Stimulated activated naive CD8-positive, alpha-beta T cell treated with anti-CD3 and anti-CD28 coated beads, Interleukin-15, amount 100 ng/mL, for 72 hours (primary cell): Measurements from ENCODE around the gene CELSR1.

Experiments
- ATAC-seq: fragments of 150-1000 bp; cut with Tn5 transposase; 2 replicates; pipeline ENCODE4 v1.10.0; 2021; ENCODE audit warnings: mild to moderate bottlenecking, moderate library complexity
- DNase-seq, 2 donors: peaks; one replicate each; pipeline ENCODE4 v3.0.0; 2021 to 2022
- H3K27ac Mint-ChIP-seq, 2 donors: one replicate each; pipeline ENCODE4 v1.8.0; 2022; ENCODE audit warnings: mild to moderate bottlenecking in 2 of 2, mixed read lengths in 2 of 2, moderate library complexity in 2 of 2
- H3K27me3 Mint-ChIP-seq: one replicate; pipeline ENCODE4 v1.8.0; 2022; ENCODE audit warnings: mixed read lengths
- H3K4me1 Mint-ChIP-seq: one replicate; pipeline ENCODE4 v1.8.0; 2022; ENCODE audit warnings: mild to moderate bottlenecking, mixed read lengths
- H3K4me3 Mint-ChIP-seq, 2 donors: one replicate each; pipeline ENCODE4 v1.8.0; 2022; ENCODE audit warnings: mild to moderate bottlenecking in 2 of 2, mixed read lengths in 2 of 2, moderate library complexity in 1 of 2
- H3K9me3 Mint-ChIP-seq, 2 donors: one replicate each; pipeline ENCODE4 v1.8.0; 2022; ENCODE audit warnings: mixed read lengths in 2 of 2

The CELSR1 gene

GRCh38 chr22:46537225-46537945, at the start of gene CELSR1:
CELSR1 (minus strand) TSS chr22:46537620; CDS start chr22:46537170, 450 bp downstream.
- Mint-ChIP-seq H3K9me3 (no peaks in the 10 kb centered on the region), H3K4me3 (peak within 1 kb of the TSS in 1 of 2 donors; percentile 74), H3K27me3 (peaks cover 59% of the 10 kb centered on the region), H3K27ac (no peak within 1 kb of the TSS), H3K4me1 (peaks cover 13% of the 10 kb centered on the region)
- ATAC-seq (peak; percentile 51), DNase-seq (no peak)

- Mint-ChIP-seq H3K4me1 (peaks cover 62% of the 10 kb centered on the region), H3K4me3 (peak overlapping the region; percentile 35 to 78), H3K9me3 (no peaks in the 10 kb centered on the region), H3K27ac (no peak overlapping the region), H3K27me3 (no peaks in the 10 kb centered on the region)
- ATAC-seq = peak; percentile 57
- DNase-seq = no peak
Observed at GRCh38 chr22:46587061-46587460, 49.6 kb upstream of the CELSR1 start.

- Mint-ChIP-seq H3K4me3 (no peak overlapping the region), H3K27ac (no peak overlapping the region), H3K4me1 (peaks cover 62% of the 10 kb centered on the region), H3K27me3 (no peaks in the 10 kb centered on the region), H3K9me3 (no peaks in the 10 kb centered on the region)
- no peak for ATAC-seq
- no peak for DNase-seq
Observed at GRCh38 chr22:46586531-46587011, 49.2 kb upstream of the CELSR1 start.

GRCh38 chr22:46586123-46586519, 48.7 kb upstream of the CELSR1 start:
- Mint-ChIP-seq H3K4me3 (no peak overlapping the region), H3K4me1 (peaks cover 63% of the 10 kb centered on the region), H3K27ac (no peak overlapping the region)

GRCh38 chr22:46585340-46586122, 48.1 kb upstream of the CELSR1 start:
- DNase-seq (no peak), ATAC-seq (no peak)
- H3K27ac Mint-ChIP-seq = no peak overlapping the region
- no peaks in the 10 kb centered on the region for H3K27me3 Mint-ChIP-seq
- no peak overlapping the region for H3K4me3 Mint-ChIP-seq
- H3K9me3 Mint-ChIP-seq = no peaks in the 10 kb centered on the region
- H3K4me1 Mint-ChIP-seq = peaks cover 60% of the 10 kb centered on the region

More at GRCh38 chr22:46586123-46586519, 48.7 kb upstream of the CELSR1 start:
- DNase-seq (no peak), ATAC-seq (no peak)
- no peaks in the 10 kb centered on the region for H3K27me3 Mint-ChIP-seq
- H3K9me3 Mint-ChIP-seq = no peaks in the 10 kb centered on the region

- Mint-ChIP-seq H3K4me1 (peaks cover 60% of the 10 kb centered on the region), H3K4me3 (no peak overlapping the region)
- no peak for ATAC-seq
Observed at GRCh38 chr22:46584081-46584921, 46.9 kb upstream of the CELSR1 start.

GRCh38 chr22:46583571-46583970, 46.2 kb upstream of the CELSR1 start:
- Mint-ChIP-seq H3K9me3 (no peaks in the 10 kb centered on the region), H3K4me3 (no peak overlapping the region), H3K27me3 (no peaks in the 10 kb centered on the region), H3K4me1 (peaks cover 61% of the 10 kb centered on the region), H3K27ac (no peak overlapping the region)
- DNase-seq (no peak), ATAC-seq (no peak)

More at GRCh38 chr22:46584081-46584921, 46.9 kb upstream of the CELSR1 start:
- no peaks in the 10 kb centered on the region for H3K27me3 Mint-ChIP-seq
- H3K27ac Mint-ChIP-seq = no peak overlapping the region
- no peaks in the 10 kb centered on the region for H3K9me3 Mint-ChIP-seq
- DNase-seq = no peak

- H3K9me3 Mint-ChIP-seq = no peaks in the 10 kb centered on the region
- peak overlapping the region in 1 of 2 donors; percentile 67 for H3K27ac Mint-ChIP-seq
- no peaks in the 10 kb centered on the region for H3K27me3 Mint-ChIP-seq
- no peak for DNase-seq
- ATAC-seq = no peak
- H3K4me3 Mint-ChIP-seq = no peak overlapping the region
- peaks cover 61% of the 10 kb centered on the region for H3K4me1 Mint-ChIP-seq
Observed at GRCh38 chr22:46582281-46582933, 45.0 kb upstream of the CELSR1 start.

GRCh38 chr22:46581538-46582244, 44.3 kb upstream of the CELSR1 start:
- Mint-ChIP-seq H3K27ac (no peak overlapping the region), H3K4me3 (no peak overlapping the region), H3K27me3 (no peaks in the 10 kb centered on the region), H3K4me1 (peaks cover 54% of the 10 kb centered on the region), H3K9me3 (no peaks in the 10 kb centered on the region)
- DNase-seq (no peak), ATAC-seq (no peak)

GRCh38 chr22:46580940-46581537, 43.6 kb upstream of the CELSR1 start:
- Mint-ChIP-seq H3K27ac (no peak overlapping the region), H3K9me3 (no peaks in the 10 kb centered on the region), H3K4me1 (peaks cover 54% of the 10 kb centered on the region), H3K27me3 (peaks cover 2% of the 10 kb centered on the region), H3K4me3 (no peak overlapping the region)
- no peak for ATAC-seq
- DNase-seq = no peak

GRCh38 chr22:46579751-46580449, 42.5 kb upstream of the CELSR1 start:
- Mint-ChIP-seq H3K27ac (no peak overlapping the region), H3K4me3 (no peak overlapping the region), H3K27me3 (peaks cover 11% of the 10 kb centered on the region), H3K9me3 (no peaks in the 10 kb centered on the region), H3K4me1 (peaks cover 65% of the 10 kb centered on the region)
- DNase-seq (no peak), ATAC-seq (no peak)

GRCh38 chr22:46578824-46579561, 41.6 kb upstream of the CELSR1 start:
- no peak for DNase-seq
- no peak overlapping the region for H3K27ac Mint-ChIP-seq
- peaks cover 11% of the 10 kb centered on the region for H3K27me3 Mint-ChIP-seq
- no peak for ATAC-seq
- H3K9me3 Mint-ChIP-seq = no peaks in the 10 kb centered on the region
- peak overlapping the region; percentile 88 to 99 for H3K4me3 Mint-ChIP-seq
- peaks cover 67% of the 10 kb centered on the region for H3K4me1 Mint-ChIP-seq

GRCh38 chr22:46578251-46578823, 40.9 kb upstream of the CELSR1 start:
- Mint-ChIP-seq H3K9me3 (no peaks in the 10 kb centered on the region), H3K4me1 (peaks cover 67% of the 10 kb centered on the region), H3K27me3 (peaks cover 11% of the 10 kb centered on the region), H3K27ac (peak overlapping the region; percentile 22 to 83), H3K4me3 (peak overlapping the region; percentile 88 to 99)
- no peak for DNase-seq
- ATAC-seq = no peak
